Immature natural killer cell (primary cell): ENCODE results near the gene ERFL. TPM values are rescaled to one million over a fixed set of nuclear protein-coding genes. Genes with fewer than 3 reads are reported as not detected.
A peak's percentile ranks its signal among the peaks of the same experiment; 100 is the strongest.

Experiments
- DNase-seq, 3 donors: peaks; one replicate each; pipeline ENCODE4 v3.0.0; 2022; ENCODE audit warnings: mixed read lengths in 1 of 3
- H3K27ac Mint-ChIP-seq, 6 donors: one replicate each; pipeline ENCODE4 v1.8.0; 2020; ENCODE audit warnings: mixed read lengths in 6 of 6, mild to moderate bottlenecking in 5 of 6, inconsistent platforms in 4 of 6, moderate library complexity in 3 of 6
- H3K27me3 Mint-ChIP-seq, 3 donors: one replicate each; pipeline ENCODE4 v1.8.0; 2020 to 2021; ENCODE audit warnings: low read depth in 3 of 3, mild to moderate bottlenecking in 3 of 3, mixed read lengths in 3 of 3, moderate library complexity in 3 of 3, inconsistent platforms in 1 of 3
- H3K36me3 Mint-ChIP-seq, 3 donors: one replicate each; pipeline ENCODE4 v1.8.0; 2020; ENCODE audit warnings: mixed read lengths in 3 of 3, inconsistent platforms in 2 of 3, mild to moderate bottlenecking in 2 of 3
- H3K4me1 Mint-ChIP-seq, 2 donors: one replicate each; pipeline ENCODE4 v1.8.0; 2020; ENCODE audit warnings: inconsistent platforms in 2 of 2, mild to moderate bottlenecking in 2 of 2, mixed read lengths in 2 of 2, moderate library complexity in 1 of 2
- H3K4me3 Mint-ChIP-seq, 5 donors: one replicate each; pipeline ENCODE4 v1.8.0; 2020; ENCODE audit warnings: mild to moderate bottlenecking in 5 of 5, mixed read lengths in 5 of 5, inconsistent platforms in 3 of 5, moderate library complexity in 3 of 5
- H3K9me3 Mint-ChIP-seq, 6 donors: one replicate each; pipeline ENCODE4 v1.8.0; 2020; ENCODE audit warnings: mild to moderate bottlenecking in 6 of 6, mixed read lengths in 6 of 6, inconsistent platforms in 4 of 6, moderate library complexity in 3 of 6
- polyA plus RNA-seq, 3 donors: library from polyadenylated mRNA; unstranded; fragments of 300-500 nt; fragmentation: Illumina TruSeq; gene quantifications; one replicate each; pipeline ENCODE4 v1.2.3, GENCODE V29; 2021

ERFL gene
- polyA plus RNA-seq: under 1 TPM in 1 of 3 donors, not detected in 2; 0.11 TPM

DNA sequence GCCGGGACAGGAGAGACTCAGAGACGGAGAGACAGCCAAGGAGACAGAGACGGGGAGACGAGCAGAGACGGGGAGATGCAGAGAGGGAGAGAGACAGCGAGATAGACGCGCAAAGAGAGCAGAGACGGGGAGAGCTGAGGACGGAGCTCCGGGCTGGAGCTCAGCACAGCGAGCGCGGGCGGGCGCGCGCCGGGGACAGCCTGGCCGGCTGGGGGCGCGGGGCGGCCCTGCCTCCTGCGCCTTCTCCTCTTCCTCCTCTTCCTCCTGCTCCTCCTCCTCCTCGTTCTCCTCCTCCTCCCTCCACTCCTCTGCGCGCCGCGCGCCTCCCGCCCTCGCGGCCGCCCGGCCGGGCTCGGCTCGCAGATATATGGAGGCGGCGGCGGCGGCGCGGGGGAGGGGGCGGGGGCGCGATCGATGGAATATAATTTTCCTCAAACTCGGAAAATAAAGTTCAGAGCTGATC lies at the start of gene ERFL:
ERFL (minus strand) TSS at position 229 of the 463 bp plus-strand sequence. CDS start 15,530 bp downstream, outside the sequence.
- Mint-ChIP-seq H3K9me3 (no peaks in the 10 kb centered on the region), H3K27me3 (peaks cover 10 to 13% (median 10%) of the 10 kb centered on the region in 3 donors), H3K4me1 (peaks cover 26 to 33% of the 10 kb centered on the region in 2 donors), H3K27ac (peak within 1 kb of the TSS in 5 of 6 donors; percentile 80 to 89 (median 82)), H3K4me3 (peak within 1 kb of the TSS; percentile 88 to 99 (median 93)), H3K36me3 (peaks cover 0 to 2% (median 0%) of the 10 kb centered on the region in 3 donors)
- no peak for DNase-seq

- Mint-ChIP-seq H3K9me3 (no peaks in the 10 kb centered on the region), H3K4me1 (no peaks in the 10 kb centered on the region), H3K4me3 (no peak overlapping the region), H3K36me3 (peaks cover 11 to 15% (median 13%) of the 10 kb centered on the region in 3 donors), H3K27me3 (no peaks in the 10 kb centered on the region), H3K27ac (no peak overlapping the region)
- no peak for DNase-seq
These were observed 49.7 kb upstream of the ERFL start for GRCh38 chr19:41977916-41978315.

- DNase-seq: no peak
- no peaks in the 10 kb centered on the region for H3K9me3 Mint-ChIP-seq
- H3K4me3 Mint-ChIP-seq: no peak overlapping the region
- H3K27me3 Mint-ChIP-seq: no peaks in the 10 kb centered on the region
- H3K36me3 Mint-ChIP-seq: peaks cover 6 to 15% (median 12%) of the 10 kb centered on the region in 3 donors
- no peaks in the 10 kb centered on the region for H3K4me1 Mint-ChIP-seq
- no peak overlapping the region for H3K27ac Mint-ChIP-seq
These were observed 46.4 kb upstream of the ERFL start for GRCh38 chr19:41974652-41975051.

DNA sequence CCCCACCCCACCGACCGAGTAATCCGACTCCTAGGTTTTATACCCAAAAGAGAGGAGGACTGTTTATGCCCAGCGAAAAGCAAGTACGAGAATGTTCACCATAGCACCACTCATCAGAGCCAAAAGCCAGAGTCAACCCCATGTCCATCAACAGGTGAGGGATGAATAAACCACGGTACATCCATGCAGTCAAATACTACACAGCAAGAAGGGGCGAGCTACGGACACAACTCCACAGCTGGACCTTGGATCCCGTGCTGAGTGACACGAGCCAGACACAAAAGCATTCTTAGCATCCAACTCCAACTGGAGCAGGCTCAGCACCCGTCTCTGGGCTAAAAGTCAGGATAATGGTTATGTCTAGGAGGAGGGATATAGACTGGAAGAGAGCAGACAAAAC lies 43.1 kb upstream of the ERFL start:
- H3K27me3 Mint-ChIP-seq: no peaks in the 10 kb centered on the region
- peaks cover 16 to 22% (median 16%) of the 10 kb centered on the region in 3 donors for H3K36me3 Mint-ChIP-seq
- no peaks in the 10 kb centered on the region for H3K4me1 Mint-ChIP-seq
- no peak for DNase-seq
- no peaks in the 10 kb centered on the region for H3K9me3 Mint-ChIP-seq
- peak overlapping the region in 1 of 6 donors; percentile 40 for H3K27ac Mint-ChIP-seq
- no peak overlapping the region for H3K4me3 Mint-ChIP-seq

DNA sequence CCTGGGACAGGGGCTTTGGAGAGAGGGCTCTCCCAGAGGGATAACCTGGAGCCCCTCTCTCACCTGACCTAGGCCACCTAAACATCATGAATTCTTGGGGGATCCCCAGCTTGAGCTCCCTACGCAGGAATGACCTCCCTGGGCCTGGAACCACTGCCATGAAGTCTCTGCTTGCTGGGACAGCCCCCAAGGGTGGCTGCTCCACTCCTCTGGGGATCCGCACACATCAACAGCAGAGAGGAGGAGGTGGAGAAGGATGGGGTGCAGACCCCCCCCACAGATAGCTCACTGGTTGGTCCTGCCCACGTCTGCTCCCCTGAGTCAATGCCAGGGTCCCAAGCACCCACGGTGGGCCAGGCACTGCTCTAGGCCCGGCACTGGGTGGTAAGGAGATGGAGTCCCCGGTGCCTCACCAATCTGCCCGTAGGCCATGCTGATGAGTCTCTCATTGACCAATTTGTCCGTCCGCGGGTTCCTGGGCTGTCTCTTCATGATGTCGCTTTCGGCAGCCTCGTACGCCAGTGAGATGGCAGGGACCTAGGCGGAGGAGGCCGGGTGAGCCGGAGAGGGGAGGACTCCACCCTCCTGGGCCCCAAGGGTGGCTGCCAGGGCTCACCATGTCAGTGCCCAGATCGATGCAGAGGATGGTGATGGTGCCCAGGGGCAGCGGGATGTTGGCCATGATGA lies 41.7 kb upstream of the ERFL start:
- H3K4me1 Mint-ChIP-seq: no peaks in the 10 kb centered on the region
- no peaks in the 10 kb centered on the region for H3K9me3 Mint-ChIP-seq
- H3K36me3 Mint-ChIP-seq: peaks cover 16 to 24% (median 16%) of the 10 kb centered on the region in 3 donors
- H3K27ac Mint-ChIP-seq: no peak overlapping the region
- DNase-seq: no peak
- peaks cover 0 to 2% (median 2%) of the 10 kb centered on the region in 3 donors for H3K27me3 Mint-ChIP-seq
- no peak overlapping the region for H3K4me3 Mint-ChIP-seq

- DNase-seq: no peak
- H3K27me3 Mint-ChIP-seq: peaks cover 0 to 2% (median 2%) of the 10 kb centered on the region in 3 donors
- H3K9me3 Mint-ChIP-seq: no peaks in the 10 kb centered on the region
- H3K27ac Mint-ChIP-seq: no peak overlapping the region
- no peaks in the 10 kb centered on the region for H3K4me1 Mint-ChIP-seq
- peaks cover 11 to 21% (median 16%) of the 10 kb centered on the region in 3 donors for H3K36me3 Mint-ChIP-seq
- H3K4me3 Mint-ChIP-seq: no peak overlapping the region
These were observed 40.7 kb upstream of the ERFL start for GRCh38 chr19:41968751-41969595.

DNA sequence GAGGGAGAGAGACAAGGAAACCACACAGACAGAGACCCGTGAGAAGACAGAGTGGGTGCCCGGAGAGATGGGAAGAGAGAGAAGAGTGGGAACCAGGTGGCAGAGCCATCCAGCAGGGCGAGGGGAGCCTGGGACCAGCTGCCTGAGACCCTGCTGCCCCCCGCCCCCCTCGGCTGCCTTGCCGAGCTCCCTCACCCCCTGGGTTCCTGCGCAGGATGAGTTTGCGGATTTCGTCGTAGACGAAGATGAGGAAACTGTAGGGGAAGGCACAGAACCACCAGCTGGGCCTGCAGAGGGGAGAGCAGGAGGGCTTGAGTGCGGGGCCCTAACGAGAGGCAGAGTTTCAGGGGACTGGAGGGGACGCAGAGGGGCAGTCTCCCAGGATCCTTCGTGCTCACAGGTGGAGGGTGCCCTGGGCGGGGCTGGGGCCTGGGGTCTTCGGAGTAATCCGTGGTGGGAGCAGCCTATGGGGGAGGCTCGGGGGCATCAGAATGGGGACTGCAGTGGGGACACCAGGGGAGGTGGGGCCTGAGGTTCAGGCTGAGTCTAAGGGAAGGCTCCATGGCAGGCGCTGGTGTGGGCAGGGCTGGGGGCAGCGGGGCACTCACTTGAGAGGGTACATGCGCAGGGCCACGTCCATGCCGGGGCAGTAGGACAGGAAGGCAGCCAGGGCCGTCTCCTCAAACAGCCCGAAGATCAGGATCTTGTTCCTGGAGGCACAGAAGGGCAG lies 39.0 kb upstream of the ERFL start:
- Mint-ChIP-seq H3K27ac (no peak overlapping the region), H3K4me3 (no peak overlapping the region), H3K4me1 (no peaks in the 10 kb centered on the region), H3K27me3 (peaks cover 0 to 2% (median 2%) of the 10 kb centered on the region in 3 donors), H3K9me3 (no peaks in the 10 kb centered on the region), H3K36me3 (peaks cover 11 to 21% (median 16%) of the 10 kb centered on the region in 3 donors)
- DNase-seq: no peak

- H3K27ac Mint-ChIP-seq: no peak overlapping the region
- H3K27me3 Mint-ChIP-seq: peaks cover 0 to 2% (median 2%) of the 10 kb centered on the region in 3 donors
- DNase-seq: no peak
These were observed 36.9 kb upstream of the ERFL start for GRCh38 chr19:41965106-41965505.

GRCh38 chr19:41960973-41961372 lies 32.7 kb upstream of the ERFL start:
- DNase-seq: no peak
- H3K4me3 Mint-ChIP-seq: peak overlapping the region in 4 of 5 donors; percentile 10 to 40 (median 24)

More at GRCh38 chr19:41965106-41965505, 36.9 kb upstream of the ERFL start:
- H3K9me3 Mint-ChIP-seq: no peaks in the 10 kb centered on the region
- no peaks in the 10 kb centered on the region for H3K4me1 Mint-ChIP-seq
- peaks cover 8 to 21% (median 11%) of the 10 kb centered on the region in 3 donors for H3K36me3 Mint-ChIP-seq
- H3K4me3 Mint-ChIP-seq: no peak overlapping the region

DNA sequence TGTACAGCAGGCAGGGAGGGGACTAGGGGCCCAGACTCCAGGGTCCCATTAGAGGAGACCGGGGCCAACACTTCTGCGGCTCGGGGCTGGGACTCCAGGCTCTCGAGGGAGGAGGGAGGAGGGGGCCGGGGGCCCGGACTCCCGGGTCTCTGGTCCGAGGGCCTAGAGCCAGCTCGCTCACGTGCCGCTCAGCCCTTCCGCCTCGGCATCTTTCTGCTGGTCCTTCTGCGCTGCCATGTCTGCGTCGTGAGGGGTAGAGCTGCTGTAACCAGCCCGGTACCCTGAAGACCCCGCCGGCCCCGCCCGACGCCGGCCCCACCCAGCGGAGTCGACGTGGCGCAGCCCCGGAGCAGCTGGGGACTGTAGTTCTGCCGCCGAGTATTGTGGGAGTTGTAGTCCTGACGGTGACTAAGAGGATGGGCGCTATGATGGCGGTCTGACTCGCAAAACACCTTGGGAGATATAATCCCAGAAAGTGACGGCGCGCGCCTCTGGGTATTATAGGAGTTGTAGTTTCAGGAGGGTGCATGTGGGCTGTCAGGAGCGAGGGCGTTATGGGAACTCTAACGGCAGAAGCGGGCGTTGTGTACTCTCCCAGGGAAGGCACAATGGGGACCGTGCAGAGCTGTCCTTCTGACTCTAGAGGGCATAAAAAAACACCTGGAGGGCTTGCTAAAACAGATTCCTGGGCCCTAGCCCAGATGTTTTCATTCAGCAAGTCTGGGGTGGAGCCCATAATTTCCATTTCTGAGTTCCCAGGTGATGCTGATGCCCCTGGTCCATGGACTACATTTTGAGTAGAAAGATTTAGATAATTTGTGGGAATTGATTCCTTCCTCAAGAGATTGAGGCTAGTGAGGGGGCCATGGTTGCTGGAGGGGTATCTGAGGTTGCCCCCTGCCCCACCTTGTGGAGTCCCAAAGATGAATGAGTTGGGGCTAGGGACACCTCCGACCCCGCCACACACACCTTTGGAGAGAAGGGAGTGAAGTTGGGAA lies 31.1 kb upstream of the ERFL start, which contains the start of gene RABAC1:
RABAC1 (minus strand) TSS at position 266 of the 998 bp plus-strand sequence; CDS start at position 237, 29 bp downstream.
- peaks cover 0 to 5% (median 0%) of the 10 kb centered on the region in 3 donors for H3K27me3 Mint-ChIP-seq
- H3K36me3 Mint-ChIP-seq: no peaks in the 10 kb centered on the region
- H3K27ac Mint-ChIP-seq: peak within 1 kb of the TSS; percentile 84 to 96 (median 92)
- DNase-seq: peak; percentile 74 to 77 (median 75)
- no peaks in the 10 kb centered on the region for H3K9me3 Mint-ChIP-seq
- peak within 1 kb of the TSS; percentile 86 to 97 (median 92) for H3K4me3 Mint-ChIP-seq
- H3K4me1 Mint-ChIP-seq: peaks cover 18 to 20% of the 10 kb centered on the region in 2 donors

More at GRCh38 chr19:41960973-41961372, 32.7 kb upstream of the ERFL start:
- H3K27ac Mint-ChIP-seq: no peak overlapping the region
- peaks cover 18 to 20% of the 10 kb centered on the region in 2 donors for H3K4me1 Mint-ChIP-seq
- H3K36me3 Mint-ChIP-seq: peaks cover 0 to 3% (median 0%) of the 10 kb centered on the region in 3 donors
- H3K27me3 Mint-ChIP-seq: peaks cover 0 to 7% (median 2%) of the 10 kb centered on the region in 3 donors
- H3K9me3 Mint-ChIP-seq: no peaks in the 10 kb centered on the region

DNA sequence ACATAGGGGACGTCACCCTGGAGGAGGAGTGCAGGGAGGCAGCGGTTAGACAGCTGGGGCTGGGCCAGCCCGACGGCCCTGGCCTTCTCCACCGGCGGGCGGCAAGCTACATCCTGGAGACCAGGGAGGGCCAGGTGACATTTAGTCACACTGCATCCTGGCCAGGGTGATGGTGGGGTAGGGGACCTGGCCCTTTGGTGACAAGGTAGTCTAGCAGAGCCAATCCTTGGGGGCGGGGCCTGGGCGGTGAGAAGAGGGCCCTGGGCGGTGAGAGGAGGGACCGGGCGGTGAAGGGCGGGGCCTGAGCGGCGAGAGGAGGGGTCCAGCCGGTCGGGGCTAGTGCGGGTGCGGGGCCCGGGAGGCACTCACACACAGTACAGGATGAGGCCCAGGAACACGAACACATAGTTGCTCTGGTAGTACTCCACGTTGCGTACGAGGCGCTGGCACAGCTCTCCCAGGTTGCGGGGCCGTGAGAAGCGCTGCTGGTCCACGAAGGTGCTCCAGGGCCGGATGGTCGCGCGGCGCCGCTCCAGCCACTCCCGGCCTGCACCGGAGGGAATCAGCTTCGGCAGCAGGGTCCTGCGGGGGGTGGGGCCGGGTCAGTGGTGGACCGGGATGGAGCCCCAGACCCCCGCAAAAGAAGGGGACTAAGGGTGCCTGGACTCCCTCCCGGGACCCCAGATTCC lies 30.3 kb upstream of the ERFL start:
- Mint-ChIP-seq H3K36me3 (no peaks in the 10 kb centered on the region), H3K27me3 (peaks cover 0 to 5% (median 0%) of the 10 kb centered on the region in 3 donors), H3K27ac (peak overlapping the region; percentile 83 to 96 (median 92)), H3K9me3 (no peaks in the 10 kb centered on the region), H3K4me3 (peak overlapping the region; percentile 86 to 97 (median 92)), H3K4me1 (peaks cover 18 to 20% of the 10 kb centered on the region in 2 donors)
- DNase-seq: peak; percentile 67 to 74 (median 71)
